ENCODE data around the gene ADAD1. TPM values are rescaled to one million over a fixed set of nuclear protein-coding genes. Genes with fewer than 3 reads are reported as not detected.
A peak's percentile ranks its signal among the peaks of the same experiment; 100 is the strongest.
"Not testable (repeated sequence)": the region's sequence is repeated elsewhere in the genome, so short reads cannot be mapped to it uniquely, and the experiment has no call there.

Gene ADAD1
- total RNA-seq, 2 donors from 2014 or later = not detected

DNA sequence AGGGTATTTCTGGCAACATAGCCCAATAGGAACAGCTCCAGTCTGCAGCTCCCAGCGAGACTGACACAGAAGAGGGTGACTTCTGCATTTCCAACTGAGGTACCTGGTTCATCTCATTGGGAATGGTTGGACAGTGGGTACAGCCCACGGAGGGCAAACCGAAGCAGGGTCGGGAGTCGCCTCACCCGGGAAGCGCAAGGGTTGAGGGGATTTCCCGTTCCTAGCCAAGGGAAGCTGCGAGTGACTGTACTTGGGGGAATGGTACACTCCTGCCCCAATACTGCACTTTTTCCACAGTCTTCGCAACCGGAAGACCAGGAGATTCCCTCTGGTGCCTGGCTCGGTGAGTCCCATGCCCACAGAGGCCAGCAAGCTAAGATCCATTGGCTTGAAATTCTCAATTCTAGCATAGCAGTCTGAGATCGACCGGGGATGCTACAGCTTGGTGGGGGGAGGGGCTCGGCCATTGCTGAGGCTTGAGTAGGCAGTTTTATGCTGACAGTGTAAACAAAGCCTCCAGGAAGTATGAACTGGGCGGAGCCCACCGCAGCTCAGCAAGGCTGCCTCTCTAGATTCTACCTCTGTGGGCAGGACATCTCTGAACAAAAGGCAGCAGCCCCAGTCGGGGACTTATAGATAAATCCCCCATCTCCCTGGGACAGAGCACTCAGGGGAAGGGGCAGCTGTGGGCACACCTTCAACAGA, 14.0 kb upstream of the ADAD1 start:
- peak; percentile 60 for DNase-seq
- 89 to 92% methylated on average over 11 to 18 of the region's 18 CpGs for WGBS, 2 experiments (ENCODE audit: insufficient coverage in 1 of 2, insufficient read length in 1 of 2)

DNA sequence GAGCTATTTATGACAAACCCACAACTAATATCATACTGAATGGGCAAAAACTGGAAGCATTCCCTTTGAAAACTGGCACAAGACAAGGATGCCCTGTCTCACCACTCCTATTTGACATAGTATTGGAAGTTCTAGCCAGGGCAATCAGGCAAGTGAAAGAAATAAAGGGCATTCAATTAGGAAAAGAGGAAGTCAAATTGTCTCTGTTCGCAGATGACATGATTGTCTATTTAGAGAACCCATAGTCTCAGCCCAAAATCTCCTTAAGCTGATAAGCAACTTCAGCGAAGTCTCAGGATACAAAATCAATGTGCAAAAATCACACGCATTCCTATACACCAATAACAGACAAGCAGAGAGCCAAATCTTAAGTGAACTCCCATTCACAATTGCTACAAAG, 10.0 kb upstream of the ADAD1 start:
- H3K27ac ChIP-seq (ENCODE audit: low read depth, low read length); H3K27me3 Mint-ChIP-seq (ENCODE audit: insufficient read depth); H3K9me3 ChIP-seq (ENCODE audit: control insufficient read depth, low read length); H3K36me3 Mint-ChIP-seq (ENCODE audit: low read depth); H3K4me3 ChIP-seq (ENCODE audit: low read length); H3K4me1 ChIP-seq (ENCODE audit: control insufficient read depth, insufficient read depth, low read length); H3K4me3 Mint-ChIP-seq; H3K4me1 Mint-ChIP-seq; DNase-seq; H3K36me3 ChIP-seq (ENCODE audit: control insufficient read depth, insufficient read depth, low read length); H3K9me3 Mint-ChIP-seq; H3K9ac ChIP-seq (ENCODE audit: extremely low read depth, low read length, poor library complexity, severe bottlenecking); H3K27ac Mint-ChIP-seq; H3K27me3 ChIP-seq (ENCODE audit: control insufficient read depth, insufficient read depth, low read length, poor library complexity, severe bottlenecking): not testable (repeated sequence)
- 90 to 100% methylated on average over 2 to 3 of the region's 3 CpGs for WGBS, 2 experiments (ENCODE audit: insufficient coverage in 1 of 2, insufficient read length in 1 of 2)

More for the DNA sequence above, 14.0 kb upstream of the ADAD1 start:
- Histone ChIP-seq H3K4me1 (ENCODE audit: control insufficient read depth, insufficient read depth, low read length) (no peaks in the 10 kb centered on the region), H3K9ac (ENCODE audit: extremely low read depth, low read length, poor library complexity, severe bottlenecking) (no peak overlapping the region), H3K27me3 (ENCODE audit: control insufficient read depth, insufficient read depth, low read length, poor library complexity, severe bottlenecking) (no peaks in the 10 kb centered on the region), H3K36me3 (ENCODE audit: control insufficient read depth, insufficient read depth, low read length) (peaks cover 24% of the 10 kb centered on the region), H3K9me3 (ENCODE audit: control insufficient read depth, low read length) (no peaks in the 10 kb centered on the region), H3K27ac (ENCODE audit: low read depth, low read length) (no peak overlapping the region), H3K4me3 (ENCODE audit: low read length) (no peak overlapping the region)
- no peaks in the 10 kb centered on the region for H3K4me1 Mint-ChIP-seq
- no peak overlapping the region for H3K27ac Mint-ChIP-seq
- H3K36me3 Mint-ChIP-seq (ENCODE audit: low read depth) = peaks cover 11% of the 10 kb centered on the region
- TF ChIP-seq, protein P1, sequence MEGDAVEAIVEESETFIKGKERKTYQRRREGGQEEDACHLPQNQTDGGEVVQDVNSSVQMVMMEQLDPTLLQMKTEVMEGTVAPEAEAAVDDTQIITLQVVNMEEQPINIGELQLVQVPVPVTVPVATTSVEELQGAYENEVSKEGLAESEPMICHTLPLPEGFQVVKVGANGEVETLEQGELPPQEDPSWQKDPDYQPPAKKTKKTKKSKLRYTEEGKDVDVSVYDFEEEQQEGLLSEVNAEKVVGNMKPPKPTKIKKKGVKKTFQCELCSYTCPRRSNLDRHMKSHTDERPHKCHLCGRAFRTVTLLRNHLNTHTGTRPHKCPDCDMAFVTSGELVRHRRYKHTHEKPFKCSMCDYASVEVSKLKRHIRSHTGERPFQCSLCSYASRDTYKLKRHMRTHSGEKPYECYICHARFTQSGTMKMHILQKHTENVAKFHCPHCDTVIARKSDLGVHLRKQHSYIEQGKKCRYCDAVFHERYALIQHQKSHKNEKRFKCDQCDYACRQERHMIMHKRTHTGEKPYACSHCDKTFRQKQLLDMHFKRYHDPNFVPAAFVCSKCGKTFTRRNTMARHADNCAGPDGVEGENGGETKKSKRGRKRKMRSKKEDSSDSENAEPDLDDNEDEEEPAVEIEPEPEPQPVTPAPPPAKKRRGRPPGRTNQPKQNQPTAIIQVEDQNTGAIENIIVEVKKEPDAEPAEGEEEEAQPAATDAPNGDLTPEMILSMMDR (conservative IDR thresholded peaks at IDR 0.05) = no peak
- peaks cover 6% of the 10 kb centered on the region for H3K9me3 Mint-ChIP-seq
- H3K4me3 Mint-ChIP-seq = peak overlapping the region; percentile 17
- H3K27me3 Mint-ChIP-seq (ENCODE audit: insufficient read depth) = no peaks in the 10 kb centered on the region

DNA sequence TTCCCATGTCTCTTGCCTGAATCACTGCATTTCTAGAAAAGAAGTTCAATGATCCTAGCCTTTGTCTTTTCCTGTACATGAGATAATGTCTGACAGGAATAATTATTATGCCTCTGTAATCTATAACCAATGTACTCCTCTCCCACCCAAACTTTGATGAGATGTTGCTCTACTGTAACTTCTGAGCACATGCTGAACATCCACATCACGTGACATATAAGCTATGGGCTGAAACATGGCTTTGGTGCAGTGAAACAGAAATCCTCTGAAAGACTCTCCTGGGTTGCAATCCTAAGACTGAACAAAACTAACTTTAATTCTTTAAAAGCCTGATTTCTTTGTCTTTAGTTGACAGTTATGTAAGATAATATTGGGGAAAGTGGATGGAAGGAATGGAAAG, 1.5 kb upstream of the ADAD1 start:
- H3K9ac ChIP-seq (ENCODE audit: extremely low read depth, low read length, poor library complexity, severe bottlenecking) = no peak overlapping the region
- H3K9me3 ChIP-seq (ENCODE audit: control insufficient read depth, low read length) = no peaks in the 10 kb centered on the region
- peaks cover 10% of the 10 kb centered on the region for H3K27me3 ChIP-seq (ENCODE audit: control insufficient read depth, insufficient read depth, low read length, poor library complexity, severe bottlenecking)
- no peak overlapping the region for H3K4me3 ChIP-seq (ENCODE audit: low read length)
- Mint-ChIP-seq H3K9me3 (peaks cover 8% of the 10 kb centered on the region), H3K27me3 (ENCODE audit: insufficient read depth) (peaks cover 5% of the 10 kb centered on the region), H3K27ac (no peak overlapping the region), H3K36me3 (ENCODE audit: low read depth) (no peaks in the 10 kb centered on the region), H3K4me1 (peaks cover 14% of the 10 kb centered on the region), H3K4me3 (no peak overlapping the region)
- no peak for DNase-seq
- peaks cover 3% of the 10 kb centered on the region for H3K4me1 ChIP-seq (ENCODE audit: control insufficient read depth, insufficient read depth, low read length)
- no peak overlapping the region for H3K27ac ChIP-seq (ENCODE audit: low read depth, low read length)
- no peaks in the 10 kb centered on the region for H3K36me3 ChIP-seq (ENCODE audit: control insufficient read depth, insufficient read depth, low read length)
- WGBS, 2 experiments (ENCODE audit: insufficient coverage in 1 of 2, insufficient read length in 1 of 2) = 91 to 93% methylated on average over 1 of the region's 1 CpG
- TF ChIP-seq, protein P1 (conservative IDR thresholded peaks at IDR 0.05) = no peak

All from endodermal cell (in vitro differentiated cells).